GM20431 (cell line): ENCODE measurements around the gene CBFA2T3.

Experiments
- in situ Hi-C: fragments of 300-500 bp; cut with MseI, MboI; formaldehyde crosslinking; loops from one replicate; pipeline ENCODE4 v1.15.0; 2020; ENCODE audit warnings: low sequenced_read_pairs; ENCODE audit not compliant: unreplicated experiment

CBFA2T3 gene

DNA sequence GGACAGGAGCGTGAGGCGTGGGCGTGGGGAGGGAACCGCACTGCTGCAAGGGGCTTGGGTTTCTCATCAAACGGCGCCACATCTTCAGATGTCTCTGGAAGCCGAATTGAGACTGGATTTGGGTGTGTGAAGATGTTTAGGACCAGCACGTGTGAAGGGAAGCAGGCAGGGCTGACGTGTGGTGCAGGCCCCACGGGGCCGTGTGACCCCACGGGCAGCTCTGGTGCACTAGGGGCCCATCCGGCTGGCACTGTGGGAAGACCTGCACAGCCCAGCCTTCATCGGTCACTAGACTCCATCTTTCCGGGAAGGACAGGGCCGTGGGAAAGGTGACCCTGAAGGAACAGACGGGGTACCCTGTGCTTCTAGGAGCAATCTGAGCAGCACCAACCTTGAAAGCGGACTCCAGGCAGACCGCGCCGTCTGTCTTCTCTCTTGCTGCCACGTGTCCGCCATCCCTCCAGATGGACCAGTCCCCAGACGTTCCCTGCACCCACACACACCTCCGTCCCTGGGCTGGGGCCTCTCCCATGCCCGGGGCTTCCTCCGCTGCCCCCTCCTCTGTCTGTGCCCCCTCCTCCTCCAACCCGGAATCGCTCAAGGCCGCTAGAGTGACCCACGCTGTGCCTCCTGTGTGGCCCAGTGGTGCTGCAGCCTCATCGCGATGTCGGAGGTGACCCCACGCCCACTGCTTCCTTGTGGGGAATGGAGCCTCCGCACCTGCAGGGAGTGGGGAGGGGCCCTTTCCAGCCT lies 23.4 kb upstream of the CBFA2T3 start:
- in situ Hi-C loops: no loop called here

DNA sequence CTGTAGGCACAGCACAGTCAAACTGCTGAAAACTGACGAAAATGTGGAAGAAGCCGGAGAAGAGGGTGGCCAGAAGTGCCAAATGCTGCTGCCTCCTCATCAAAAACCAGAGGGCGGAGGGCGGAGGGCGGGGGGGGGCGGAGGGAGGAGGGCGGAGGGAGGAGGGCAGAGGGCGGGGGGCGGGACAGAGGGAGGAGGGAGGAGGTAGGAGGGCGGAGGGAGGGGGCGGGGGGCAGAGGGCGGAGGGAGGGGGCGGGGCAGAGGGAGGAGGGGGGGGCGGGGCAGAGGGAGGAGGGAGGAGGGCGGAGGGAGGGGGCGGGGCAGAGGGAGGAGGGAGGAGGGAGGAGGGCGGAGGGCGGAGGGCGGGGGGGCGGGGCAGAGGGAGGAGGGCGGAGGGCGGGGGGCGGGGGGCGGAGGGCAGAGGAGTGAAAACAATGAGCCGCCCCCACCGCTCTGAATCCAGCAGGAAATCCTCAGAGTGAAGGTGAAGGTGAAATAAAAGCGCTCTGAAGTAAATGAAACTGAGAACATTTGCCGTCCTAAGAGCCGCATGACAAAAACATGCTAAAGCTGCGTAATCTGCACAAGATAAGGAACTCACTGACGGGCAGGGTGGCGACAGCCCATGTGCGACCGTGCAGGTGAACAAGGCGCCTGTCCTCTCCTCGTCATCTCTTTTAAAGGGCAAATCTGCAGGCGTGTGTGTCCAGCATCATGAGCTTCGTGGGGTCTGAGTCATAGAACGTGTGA lies 22.6 kb upstream of the CBFA2T3 start:
- in situ Hi-C loops: no loop called here

DNA sequence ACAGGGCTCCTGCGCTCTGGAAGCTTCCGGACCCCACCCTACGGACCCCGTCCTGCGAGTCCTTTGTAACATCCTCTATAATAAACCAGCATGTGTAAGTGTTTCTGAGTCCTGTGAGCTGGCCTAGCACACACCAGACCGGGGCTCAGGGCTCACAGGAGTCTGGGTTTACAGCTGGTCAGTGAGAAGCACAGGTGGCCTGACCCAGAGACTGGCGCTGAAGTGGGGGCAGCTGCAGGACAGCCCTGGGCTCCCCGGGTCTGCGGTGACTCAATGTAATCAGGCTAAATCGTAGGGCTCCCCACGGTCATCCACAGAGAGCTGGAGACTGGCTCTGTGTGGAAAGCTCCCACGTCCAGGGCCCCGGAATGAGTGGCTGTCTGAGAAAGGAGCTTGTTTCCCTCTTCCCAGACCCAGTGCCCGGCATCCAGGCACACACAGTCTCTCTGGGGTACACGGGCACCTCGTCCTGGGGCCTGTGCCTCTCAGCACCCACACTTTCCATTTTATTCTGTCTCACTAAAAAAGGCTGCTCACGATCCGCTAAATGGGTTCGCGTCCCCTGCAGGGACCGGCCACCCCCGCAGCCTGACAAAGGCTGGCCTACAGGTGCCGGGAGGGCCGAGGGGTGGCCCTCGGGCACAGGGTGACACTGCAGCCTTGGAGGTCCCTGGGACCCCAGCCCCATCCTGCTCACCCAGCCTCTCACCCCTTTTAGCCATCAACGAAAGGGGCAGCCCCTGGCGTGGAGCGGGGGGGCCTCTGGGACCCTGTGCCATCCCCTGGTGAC lies 18.9 kb upstream of the CBFA2T3 start:
- in situ Hi-C loops: no loop called here

DNA sequence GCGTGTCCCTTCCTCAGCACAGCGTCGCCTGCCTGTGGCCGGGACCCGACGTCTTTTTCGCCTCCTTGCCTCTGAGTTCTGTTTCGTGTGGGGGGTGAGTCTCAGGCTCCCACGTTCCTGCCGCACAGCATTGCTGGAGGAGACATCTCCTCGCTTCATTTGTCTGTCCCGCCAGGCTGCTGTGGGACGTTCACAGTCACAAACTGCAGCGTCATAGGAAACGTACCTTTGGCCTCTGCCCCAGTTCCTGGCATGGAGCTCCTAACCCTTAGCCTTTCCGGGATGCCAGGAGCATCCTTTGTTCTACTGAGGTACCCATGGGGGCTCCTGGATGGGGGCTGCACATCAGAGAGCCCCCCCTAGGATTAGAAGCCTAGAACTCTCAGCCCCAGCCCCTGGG lies 18.2 kb upstream of the CBFA2T3 start:
- in situ Hi-C loops: no loop called here

DNA sequence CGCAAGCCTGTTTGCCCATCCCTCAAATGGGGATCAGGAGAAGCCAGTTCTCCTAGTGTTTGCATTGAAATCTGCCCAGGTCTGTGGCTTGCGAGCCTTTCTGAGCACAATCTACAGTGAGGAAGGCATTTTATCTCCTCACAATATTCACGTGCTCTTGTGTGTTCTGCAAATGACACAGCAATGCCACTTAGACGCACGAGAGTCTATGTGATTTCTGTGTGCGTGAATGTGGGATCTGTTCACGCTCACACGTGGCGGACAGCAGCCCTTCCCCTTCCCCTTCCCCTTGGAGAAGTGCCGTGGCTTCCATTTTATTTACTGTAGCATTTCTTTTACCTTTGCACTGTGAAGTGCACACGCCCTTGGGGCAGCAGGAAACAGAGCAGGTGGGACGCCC lies 17.7 kb upstream of the CBFA2T3 start:
- in situ Hi-C loops: no loop called here

DNA sequence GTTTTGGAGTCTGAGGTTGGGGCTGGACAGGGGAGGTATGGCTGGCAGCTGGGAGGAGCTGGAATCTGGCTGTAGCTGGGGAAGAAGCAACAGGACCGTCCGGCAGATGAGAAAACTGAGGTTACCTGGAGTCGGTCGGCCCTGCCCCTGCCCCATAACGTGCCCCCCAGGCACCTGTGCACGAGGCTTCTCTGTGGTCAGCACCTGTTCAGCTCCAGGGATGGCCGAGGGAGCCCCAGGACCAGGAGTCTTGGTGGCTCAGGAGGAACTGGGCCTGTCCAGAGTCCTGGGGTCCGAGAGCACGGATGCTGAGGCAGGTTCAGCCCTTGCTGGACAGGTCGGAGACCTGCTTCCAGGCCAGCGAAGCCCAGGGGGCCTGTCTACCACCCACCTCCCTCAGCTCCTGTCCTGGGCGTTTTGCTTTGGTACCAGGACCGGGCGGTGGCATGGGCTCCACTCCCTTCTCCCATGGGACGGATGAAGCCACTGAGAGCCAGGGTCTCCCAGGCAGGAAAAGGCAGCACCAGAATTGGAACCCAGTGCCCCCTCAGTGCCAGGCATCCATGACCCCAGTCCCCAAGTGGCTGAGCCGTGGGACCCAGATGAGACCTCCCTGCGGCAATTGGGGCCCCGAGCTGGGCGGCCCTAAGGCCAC lies 17.1 kb upstream of the CBFA2T3 start:
- in situ Hi-C loops: no loop called here

DNA sequence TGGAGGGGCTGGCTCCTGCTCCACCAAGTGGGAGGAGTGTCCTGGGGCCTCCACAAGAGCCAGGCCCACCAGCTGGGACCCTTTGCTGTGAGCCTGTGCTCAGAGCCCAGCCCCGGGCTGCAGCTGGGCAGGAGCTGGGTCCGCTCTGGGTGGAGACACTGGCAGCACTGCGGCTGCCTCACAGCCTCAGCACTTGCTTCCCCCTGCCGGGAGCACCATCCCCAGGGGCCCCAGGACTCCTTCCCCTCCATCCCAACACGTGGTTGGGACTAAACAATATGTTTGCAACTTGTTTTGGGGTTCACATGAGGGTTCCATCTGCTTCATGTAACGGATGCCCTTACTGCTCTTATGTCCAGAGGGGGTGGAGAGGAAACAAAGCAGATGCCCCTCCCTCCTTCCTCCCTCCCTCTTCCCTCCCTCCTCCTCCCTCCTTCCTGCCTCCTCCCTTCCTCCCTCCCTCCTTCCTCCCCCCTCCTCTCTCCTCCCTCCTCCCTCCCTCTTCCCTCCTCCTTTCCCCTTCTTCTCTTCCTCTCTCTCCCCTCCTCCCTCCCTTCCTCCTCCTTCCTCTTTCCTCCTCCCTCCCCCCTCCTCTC lies 16.3 kb upstream of the CBFA2T3 start:
- in situ Hi-C loops: no loop called here

DNA sequence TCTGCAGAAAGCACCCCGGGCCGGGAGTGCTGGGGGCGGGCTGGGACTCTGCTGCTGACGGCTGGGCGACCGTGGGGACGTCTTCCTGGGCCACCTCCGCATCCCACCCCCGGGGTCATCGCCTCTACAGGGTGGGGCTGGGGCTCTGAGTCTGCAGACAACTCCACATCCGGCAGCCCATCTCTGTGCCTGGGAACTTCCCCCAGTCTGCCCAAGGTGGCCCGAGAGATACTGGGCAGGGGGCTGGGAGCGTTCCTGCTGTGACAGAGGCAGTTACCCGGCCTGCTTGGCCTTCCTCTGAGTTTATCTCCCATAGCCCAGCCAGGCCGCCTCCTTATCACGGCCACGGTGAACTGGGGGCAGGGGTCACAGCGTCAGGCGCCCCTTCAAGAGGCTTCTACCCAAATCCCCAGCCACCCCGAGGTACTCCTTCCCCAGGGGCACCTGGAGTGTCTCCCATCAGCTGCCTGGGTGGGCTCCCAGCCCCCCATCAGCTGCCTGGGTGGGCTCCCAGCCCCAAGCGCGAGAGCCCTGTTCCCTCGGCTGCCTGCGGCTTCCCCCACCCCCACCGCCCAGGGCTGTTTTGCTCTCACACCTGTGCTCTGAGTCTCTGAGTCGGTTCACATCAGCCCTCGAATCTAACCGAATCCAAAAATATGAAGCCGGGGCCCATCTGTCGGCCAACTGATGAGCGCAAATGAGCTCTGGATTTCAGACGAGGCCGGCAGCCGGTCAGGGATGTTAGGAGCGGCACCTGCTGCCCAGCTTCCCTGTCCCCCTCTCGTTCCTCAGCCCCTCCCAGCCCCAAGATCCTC lies 15.6 kb upstream of the CBFA2T3 start:
- in situ Hi-C loops: no loop called here

DNA sequence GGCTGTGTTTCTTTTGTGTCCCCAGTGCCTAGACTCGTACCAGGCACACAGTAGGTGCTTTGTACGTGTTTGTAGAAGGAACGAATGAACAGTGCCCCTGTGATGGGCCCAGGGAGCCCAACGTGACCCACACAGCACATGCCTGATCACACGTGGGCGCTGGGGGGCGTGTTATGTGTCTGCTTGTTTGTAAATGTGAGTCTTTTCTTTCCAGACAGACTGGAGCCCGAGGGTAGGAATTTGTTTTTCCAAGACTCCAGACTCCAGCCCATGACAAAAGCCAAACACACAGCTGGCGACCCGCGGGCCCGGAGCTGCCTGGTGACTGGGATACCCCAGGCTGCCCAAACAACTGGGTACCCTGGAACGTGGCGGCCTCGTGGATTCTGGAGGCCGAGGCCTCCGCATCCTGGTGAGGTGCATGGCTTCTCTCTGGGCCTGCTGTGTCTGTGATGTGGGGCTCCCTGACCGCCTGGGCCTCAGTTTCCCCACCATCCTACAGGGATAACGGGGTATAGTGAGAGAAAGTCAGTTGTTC lies 14.9 kb upstream of the CBFA2T3 start:
- in situ Hi-C loops: no loop called here

DNA sequence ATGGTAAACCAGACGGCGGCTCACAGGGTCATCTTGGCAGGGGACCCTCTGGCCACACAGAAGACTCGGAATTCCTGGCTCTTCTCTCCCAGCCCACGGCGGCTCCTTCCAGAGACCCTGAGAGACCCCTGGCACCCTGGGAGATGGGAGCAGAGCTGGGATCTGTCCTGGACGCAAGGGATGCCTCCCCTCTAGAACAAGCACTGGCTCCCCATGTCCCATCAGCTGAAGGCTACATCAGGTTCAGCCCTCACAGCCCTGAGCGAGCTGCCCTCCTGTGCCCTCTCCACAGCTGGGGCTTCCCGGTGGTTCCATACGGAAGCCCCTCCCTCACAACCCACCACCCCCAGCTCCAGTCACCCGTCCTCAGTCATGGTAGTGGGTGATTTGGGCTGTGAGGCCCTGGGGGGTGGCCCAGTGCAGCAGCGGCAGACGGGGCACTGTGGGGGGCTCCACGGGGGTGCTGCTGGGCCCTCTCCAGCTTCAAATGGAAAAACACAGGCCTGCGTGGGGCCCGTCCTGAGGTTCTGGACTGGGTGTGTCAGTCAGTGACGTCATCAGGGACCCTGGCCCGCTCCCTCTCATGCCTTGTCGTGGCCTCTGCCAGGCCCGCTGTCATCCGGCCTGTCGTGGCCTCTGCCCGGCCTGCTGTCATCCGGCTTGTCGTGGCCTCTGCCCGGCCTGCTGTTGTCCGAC lies 13.0 kb upstream of the CBFA2T3 start:
- in situ Hi-C loops: no loop called here

DNA sequence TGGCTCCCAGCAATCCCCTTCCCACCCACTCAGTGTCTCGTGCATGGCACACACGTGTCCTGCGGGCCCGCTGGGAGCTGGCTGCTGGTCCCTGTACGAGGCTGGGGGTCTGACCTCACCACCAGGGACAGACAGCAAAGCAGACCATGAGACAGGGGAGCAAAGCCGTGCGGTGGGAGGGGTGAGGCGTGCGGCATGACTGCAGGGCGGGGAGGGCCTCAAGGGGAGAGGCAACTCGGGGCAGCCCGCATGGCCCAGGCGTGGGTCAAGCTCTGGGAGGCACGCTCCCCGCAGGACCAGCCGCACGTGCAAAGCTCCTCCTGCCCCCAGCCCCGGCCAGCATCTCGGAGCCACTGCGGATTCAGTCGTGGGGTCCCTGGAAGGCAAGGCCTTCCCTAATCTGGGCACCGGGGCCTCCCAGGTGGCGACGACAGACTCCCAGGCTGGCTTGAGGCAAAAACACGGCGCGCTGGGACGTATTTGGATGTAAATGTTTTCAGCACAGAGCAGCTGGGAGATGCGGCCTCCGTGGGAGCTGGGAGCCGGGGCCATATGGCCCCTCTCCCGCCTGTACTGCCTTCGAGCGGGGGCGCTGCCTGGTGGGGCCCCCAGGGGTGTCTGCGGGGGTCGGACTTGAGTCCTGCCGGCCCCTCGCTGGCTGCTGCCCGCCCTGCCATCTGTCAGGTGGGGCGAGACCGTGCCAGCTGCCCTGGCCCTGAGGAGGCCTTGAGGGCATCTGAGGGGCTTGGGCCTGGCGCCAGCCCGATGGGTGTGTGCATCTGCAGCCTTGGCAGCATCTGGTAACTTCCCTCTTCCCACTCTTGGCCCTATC lies 12.2 kb upstream of the CBFA2T3 start:
- in situ Hi-C loops: no loop called here

DNA sequence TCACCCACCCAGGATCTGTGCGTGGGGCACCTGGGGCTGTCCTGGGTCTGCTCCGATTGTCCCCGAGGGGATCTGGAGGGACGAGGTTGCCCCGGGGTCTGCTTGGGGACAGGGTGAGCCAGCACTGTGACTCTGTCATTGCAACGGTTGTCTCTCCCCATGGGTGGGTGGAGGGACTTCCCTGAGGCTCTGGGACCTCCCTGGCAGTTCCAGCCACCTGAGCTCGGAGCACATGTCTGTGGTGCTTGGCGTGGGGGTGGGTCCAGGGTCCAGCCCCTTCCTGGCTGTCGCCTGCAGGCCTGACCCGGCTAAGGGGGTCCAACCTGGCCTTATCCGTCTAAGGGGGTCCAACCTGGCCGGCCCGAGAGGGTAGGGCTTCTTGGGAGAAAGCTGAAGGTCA lies 8.5 kb upstream of the CBFA2T3 start:
- in situ Hi-C loops: no loop called here

DNA sequence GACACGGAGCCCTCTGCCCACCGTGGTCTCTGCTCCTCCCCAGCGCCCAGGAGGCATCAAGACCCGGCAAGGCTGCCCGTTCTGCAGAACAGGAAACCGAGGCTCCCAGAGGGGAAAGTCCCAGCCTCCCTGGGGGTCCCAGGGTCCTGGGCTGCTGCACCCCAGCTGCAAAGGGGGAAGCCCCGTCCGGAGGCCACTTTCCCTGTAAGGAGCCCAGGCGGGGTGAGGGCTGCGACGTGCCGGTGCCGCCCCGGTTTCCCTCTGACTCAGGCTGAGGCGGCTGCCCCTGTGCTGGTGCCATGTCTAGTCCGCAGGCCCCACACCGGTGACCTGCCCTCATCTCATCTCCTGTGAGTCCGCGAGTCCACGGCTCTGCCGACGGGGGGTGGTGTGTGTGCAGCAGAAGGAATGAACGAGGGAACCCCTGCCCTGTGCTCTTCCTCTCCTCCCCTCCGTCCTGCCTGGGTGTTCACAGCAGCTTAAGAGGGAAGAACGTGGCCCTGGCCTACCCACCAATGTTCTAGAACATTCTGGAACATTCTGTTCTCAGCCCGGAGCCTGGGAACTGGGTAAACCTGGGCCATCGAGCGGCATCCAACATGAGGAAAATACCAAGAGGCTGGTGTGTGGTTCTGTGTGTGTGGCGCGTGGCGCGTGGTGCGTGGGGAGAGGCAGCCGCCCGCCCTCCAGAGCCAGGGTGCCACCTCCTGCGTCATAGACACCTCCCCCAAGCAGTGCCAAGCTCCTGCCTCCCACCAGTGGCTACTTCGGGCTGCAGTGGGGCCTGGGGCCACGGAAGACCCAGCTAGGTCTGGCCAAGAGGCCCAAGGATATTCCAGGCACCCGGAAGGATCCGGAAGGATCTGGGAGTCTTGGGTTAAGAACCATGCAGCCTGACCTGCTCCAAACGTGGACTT lies 7.0 kb upstream of the CBFA2T3 start:
- in situ Hi-C loops: no loop called here

DNA sequence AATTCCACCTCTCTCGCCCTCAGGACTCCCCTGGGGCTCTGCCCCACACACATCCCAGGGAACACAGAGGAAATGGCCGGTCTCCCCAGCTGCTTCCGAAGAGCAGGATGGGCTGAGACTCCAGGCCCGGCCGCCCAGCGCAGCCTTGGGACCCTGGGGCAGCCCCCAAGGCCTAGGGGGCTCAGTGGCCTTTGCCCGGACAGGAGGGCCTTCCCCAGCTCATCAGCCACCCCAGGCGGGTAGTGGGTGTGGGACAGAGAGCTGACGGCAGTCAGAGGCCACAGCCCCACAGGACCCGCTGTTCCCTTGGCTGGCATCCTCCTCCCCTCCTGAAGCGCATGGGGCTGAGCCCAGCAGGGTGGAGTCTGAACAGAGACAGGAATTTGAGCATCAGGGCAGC lies 6.2 kb upstream of the CBFA2T3 start:
- in situ Hi-C loops: no loop called here

DNA sequence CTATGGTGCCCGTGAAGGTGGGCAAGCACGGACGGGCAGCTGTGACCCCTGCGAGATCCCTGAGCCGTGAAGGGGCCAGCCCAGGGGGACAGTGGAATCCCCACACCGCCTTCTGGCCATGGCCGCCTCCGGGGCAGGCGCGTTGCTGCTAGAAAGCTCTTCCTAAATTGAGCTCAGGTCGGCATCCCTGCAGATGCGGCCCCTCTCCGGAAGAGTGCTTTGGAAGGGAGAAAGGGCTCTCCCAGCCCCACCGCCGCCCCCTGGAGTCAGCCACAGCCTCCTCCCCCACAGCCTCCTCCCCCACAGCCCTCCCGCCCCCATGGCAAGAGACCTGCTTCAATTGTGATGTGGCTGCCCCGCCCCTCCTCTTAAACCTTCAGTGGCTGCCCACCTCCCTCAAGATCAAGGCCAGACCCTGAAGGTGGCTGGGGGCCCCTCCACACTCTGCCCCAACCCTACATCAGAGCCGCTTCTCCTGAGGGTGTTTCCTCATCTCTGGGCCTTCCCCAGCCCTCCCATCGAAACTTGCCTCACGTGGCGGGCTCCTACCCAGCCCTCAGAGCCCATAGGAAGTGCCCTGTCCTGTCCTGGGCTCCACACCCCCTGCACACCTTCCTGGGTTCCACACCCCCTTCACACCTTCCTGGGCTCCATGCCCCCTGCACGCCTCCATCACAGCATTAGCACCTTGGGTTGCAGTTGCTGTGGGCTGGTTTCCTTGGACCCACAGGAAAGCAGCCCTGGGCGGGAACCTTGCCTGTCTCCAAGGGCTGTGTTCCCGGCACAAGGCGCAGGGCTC lies 5.5 kb upstream of the CBFA2T3 start:
- in situ Hi-C loops: no loop called here
